HEK293T (cell line): ENCODE measurements around the gene DIS3.

ENCODE experiments used
- BHLHE40 ChIP-seq: fragments of 450-650 bp; IDR thresholded peaks from 2 replicates; pipeline ENCODE4 v1.6.1; 2016; ENCODE audit warnings: mild to moderate bottlenecking, moderate library complexity, borderline replicate concordance
- ELF4 ChIP-seq: fragments of 450-650 bp; IDR thresholded peaks from 2 replicates; pipeline ENCODE4 v1.6.1; 2017; ENCODE audit warnings: antibody characterized with exemption
- FOXA1 ChIP-seq: fragments of 450-650 bp; IDR thresholded peaks from 2 replicates; pipeline ENCODE4 v1.6.1; 2016; ENCODE audit warnings: mild to moderate bottlenecking
- HDGF ChIP-seq: fragments of 450-650 bp; IDR thresholded peaks from 2 replicates; pipeline ENCODE4 v1.6.1; 2017; ENCODE audit warnings: antibody characterized with exemption, borderline replicate concordance
- L3MBTL2 ChIP-seq: fragments of 450-650 bp; conservative IDR thresholded peaks from 2 replicates; pipeline ENCODE4 v1.6.1; 2016; ENCODE audit warnings: mild to moderate bottlenecking
- NFRKB ChIP-seq: fragments of 450-650 bp; IDR thresholded peaks from 2 replicates; pipeline ENCODE4 v1.6.1; 2016; ENCODE audit warnings: mild to moderate bottlenecking, moderate library complexity
- SP1 ChIP-seq: fragments of 450-650 bp; IDR thresholded peaks from 2 replicates; pipeline ENCODE4 v1.6.1; 2017
- SUZ12 ChIP-seq: fragments of 450-650 bp; IDR thresholded peaks from 2 replicates; pipeline ENCODE4 v1.6.1; 2016; ENCODE audit warnings: mild to moderate bottlenecking
- TF ChIP-seq, protein P1 (sequence below): fragments of 450-650 bp; IDR thresholded peaks from 2 replicates; pipeline ENCODE4 v1.6.1; 2016

DNA sequence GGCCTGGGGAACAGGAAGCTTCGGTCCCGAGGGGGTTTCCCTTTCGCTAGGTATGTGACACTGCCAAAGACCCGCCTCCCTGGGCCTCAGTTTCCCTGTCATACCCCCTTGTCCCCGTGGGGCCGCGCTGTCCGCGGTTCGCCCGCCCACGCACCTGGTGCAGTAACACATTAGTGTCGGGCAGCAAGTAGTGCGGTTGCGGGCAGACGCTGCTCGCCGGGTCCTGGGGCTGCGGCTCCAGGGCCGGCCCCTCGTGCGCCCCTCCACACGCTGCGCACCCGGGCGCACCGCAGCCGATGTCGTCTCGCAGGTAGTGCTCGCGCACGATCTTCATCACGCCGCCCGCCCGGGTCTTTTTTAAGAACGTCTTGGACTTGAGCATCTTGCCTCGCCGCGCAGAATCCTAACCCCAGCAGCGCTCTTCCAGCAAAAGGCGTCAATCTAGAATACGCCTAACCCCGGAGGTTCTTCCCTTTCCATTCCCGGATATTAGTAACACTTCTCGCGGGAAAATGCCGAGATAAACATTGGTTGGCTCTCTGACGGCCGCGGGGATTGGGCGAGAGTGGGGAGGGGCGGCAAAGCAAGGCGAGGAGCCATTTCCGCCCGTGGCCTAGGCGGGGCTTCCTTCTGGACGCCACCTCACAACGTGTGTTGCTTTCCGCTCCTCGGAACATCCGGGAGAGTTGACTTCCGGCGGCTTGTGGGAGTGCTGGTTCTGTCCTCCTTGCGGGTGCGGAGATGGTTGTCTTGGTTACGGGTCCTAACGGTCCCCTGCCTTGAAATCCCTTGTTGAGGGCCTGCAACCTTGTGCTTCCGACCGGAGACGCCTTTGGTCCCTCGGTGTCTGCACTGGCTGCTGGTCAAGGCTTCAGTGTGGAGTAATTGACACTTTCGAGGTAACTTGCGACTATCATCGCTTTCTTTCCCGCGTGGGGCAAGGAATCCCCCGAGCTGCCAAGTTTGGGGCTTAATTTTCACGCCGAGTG is at the start of gene DIS3, which contains the start of gene PIBF1:
- TF ChIP-seq L3MBTL2 (peak; percentile 99), SP1 (no peak), SUZ12 (no peak), HDGF (0 out of 2 replicates have a peak, but pooled peaks have one; percentile 41), BHLHE40 (no peak), NFRKB (no peak), ELF4 (peak; percentile 81), FOXA1 (no peak)
- TF ChIP-seq, protein P1, sequence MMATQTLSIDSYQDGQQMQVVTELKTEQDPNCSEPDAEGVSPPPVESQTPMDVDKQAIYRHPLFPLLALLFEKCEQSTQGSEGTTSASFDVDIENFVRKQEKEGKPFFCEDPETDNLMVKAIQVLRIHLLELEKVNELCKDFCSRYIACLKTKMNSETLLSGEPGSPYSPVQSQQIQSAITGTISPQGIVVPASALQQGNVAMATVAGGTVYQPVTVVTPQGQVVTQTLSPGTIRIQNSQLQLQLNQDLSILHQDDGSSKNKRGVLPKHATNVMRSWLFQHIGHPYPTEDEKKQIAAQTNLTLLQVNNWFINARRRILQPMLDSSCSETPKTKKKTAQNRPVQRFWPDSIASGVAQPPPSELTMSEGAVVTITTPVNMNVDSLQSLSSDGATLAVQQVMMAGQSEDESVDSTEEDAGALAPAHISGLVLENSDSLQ: peak; percentile 88
